GM18951 (cell line): ENCODE results near the gene AP4B1.
"Not testable (repeated sequence)": the region's sequence is repeated elsewhere in the genome, so short reads cannot be mapped to it uniquely, and the experiment has no call there.

Source experiments
- POLR2A ChIP-seq: IDR thresholded peaks from 4 replicates; pipeline ENCODE4 v1.6.1; 2011; ENCODE audit warnings: mild to moderate bottlenecking; ENCODE audit not compliant: insufficient read length, insufficient read depth; ENCODE audit errors: extremely low read depth
- in situ Hi-C: fragments of 300-500 bp; cut with MboI; formaldehyde crosslinking; loops from one replicate; pipeline ENCODE4 v1.12.0; 2022; ENCODE audit warnings: low sequenced_read_pairs, mixed read lengths, inconsistent platforms; ENCODE audit not compliant: unreplicated experiment

Gene AP4B1

DNA sequence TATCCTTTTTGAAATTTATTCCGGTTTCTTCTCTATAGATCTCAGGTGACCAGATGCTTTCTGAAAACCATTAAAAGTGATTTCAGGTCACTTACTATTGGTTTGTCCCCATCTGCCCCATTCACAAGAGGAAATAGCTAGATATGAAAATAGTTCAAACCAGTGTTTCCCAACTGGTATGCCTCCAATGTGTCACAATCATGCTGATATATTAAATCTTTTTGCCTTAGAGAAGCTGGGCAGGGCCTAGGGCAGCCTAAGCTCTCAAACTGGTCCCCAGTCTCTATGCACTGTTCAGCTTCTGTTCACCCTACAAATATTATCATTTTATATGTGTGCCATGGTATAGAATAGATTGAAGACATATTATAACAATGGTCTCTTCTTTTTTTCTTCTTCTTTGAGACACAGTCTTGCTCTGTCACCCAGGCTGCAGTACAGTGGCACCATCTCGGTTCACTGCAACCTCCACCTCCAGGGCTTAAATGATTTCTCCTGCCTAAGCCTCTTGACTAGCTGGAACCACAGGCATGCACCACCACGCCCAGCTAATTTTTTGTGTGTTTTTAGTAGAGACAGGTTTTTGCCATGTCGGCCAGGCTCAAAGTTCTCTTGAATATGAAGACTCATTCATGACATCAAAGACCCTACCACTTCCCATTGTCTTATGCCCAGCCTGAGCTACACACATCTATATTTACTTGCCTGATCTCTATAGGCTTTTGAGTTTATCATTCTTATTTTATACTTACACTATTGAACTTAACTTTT is 48.8 kb downstream of the AP4B1 start:
- TF ChIP-seq POLR2A, result no peak
- in situ Hi-C loops, result no loop called here

DNA sequence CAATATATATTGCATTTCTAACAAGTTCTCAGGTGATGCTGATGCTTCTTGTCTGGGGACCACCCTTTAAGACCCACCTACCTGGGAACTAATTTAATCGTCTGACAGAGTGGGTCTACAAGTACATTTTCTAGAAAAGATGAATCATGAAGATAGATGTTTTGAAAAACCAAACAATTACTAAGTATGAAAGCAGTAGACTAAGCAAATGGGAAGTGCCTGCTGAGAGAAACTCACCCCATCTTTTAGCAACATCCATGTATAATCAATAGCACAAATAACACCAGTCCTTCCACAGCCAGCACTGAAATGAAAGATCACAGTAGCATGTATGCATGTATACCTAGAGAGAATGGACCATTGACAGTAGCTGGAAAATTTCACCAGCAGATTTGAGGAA is 50.4 kb downstream of the AP4B1 start:
- TF ChIP-seq POLR2A, result no peak
- in situ Hi-C loops, result no loop called here

DNA sequence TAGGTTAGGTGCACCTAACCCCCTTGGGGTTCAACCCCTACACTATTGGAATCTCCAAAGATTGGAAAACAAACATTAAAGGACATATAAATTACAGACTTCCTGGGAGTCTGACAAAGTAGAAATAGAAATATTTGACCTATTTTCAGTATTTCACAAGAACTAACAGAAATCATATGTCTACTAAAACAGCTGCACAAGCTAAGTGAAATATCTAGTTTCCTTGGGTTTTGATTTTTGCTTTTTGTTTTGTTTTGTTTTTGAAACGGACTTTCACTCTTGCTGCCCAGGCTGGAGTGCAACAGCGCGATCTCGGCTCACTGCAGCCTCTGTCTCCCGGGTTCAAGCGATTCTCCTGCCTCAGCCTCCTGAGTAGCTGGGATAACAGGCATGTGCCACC is 51.9 kb downstream of the AP4B1 start:
- in situ Hi-C loops, result not testable (repeated sequence)

DNA sequence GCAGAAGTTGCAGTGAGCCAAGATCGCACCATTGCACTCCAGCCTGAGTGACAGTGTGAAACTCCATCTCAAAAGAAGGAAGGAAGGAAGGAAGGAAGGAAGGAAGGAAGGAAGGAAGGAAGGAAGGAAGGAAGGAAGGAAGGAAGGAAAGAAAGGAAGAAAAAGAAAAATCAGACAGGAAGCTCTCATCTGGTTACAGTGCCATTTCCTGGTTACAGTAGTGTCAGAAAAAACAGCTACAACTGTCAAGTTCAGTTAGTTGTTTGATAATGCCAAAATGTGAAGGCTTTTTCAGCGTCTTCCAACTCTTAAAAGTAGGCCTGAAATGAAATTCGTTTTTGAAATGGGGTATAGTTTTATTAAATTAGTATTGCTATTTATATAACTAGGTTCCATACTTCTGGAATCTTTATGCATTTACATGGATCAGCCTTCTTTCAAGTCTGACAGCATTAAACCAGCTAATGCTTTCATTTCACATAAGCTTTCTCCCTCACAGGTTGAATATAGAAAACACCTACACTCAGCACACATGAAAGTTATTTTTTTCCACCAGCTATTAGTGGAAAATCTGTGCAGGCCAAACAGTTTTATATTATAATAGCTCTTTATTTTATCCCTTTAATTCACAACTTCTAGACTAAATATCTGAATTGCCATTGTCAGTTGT is 54.3 kb downstream of the AP4B1 start:
- in situ Hi-C loops, result no loop called here
- no peak for TF ChIP-seq POLR2A

DNA sequence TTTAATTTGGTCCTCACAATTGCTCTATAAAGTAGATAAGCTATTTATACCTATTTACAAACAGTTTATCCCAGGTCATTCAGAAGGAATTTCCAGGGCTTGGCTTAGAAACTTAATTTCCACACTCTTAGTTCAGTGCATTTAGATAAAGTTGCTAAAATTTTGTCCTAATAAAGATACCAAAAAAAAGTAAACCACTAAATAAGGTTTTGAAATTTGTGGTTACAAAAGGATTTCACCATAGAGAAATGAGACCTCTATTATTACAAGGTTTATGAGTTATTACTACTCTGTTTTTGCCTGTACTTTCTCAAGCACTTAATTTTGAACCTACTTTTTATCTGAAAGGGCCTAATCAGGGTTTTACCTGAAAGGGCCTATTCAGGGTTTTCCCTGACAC is 55.5 kb downstream of the AP4B1 start:
- TF ChIP-seq POLR2A, result no peak
- in situ Hi-C loops, result no loop called here

DNA sequence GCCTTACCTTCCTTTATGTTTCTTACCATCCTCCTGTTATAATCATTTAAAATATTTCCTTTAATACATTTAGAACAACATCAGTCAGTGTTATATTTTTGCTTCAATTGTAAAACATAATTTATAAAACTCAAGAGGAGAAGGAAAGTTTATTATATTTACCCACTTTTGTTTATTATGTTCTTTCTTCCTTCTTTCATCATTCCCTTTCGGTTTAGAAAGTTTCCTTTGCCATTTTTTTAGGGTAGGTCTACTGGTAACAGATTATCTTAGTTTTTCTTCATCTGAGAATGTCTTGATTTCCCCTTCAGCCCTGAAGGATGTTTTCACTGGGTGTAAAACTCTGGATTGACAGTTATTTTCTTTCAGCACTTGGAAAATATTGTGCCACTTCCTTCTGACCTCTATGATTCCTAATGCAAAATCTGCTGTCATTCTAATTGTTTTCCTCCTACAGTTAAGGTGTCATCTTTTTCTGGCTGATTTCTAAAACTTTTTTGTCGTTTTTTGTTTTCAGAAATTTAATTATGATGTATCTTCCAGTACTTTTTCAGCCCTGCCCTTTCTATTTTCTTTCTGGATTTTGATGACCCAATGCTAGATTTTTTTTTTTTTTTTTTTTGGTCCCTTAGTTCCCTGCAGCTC is 58.1 kb downstream of the AP4B1 start:
- no peak for TF ChIP-seq POLR2A
- in situ Hi-C loops, result no loop called here
